ENCODE measurements around the gene TBX1.

DNA sequence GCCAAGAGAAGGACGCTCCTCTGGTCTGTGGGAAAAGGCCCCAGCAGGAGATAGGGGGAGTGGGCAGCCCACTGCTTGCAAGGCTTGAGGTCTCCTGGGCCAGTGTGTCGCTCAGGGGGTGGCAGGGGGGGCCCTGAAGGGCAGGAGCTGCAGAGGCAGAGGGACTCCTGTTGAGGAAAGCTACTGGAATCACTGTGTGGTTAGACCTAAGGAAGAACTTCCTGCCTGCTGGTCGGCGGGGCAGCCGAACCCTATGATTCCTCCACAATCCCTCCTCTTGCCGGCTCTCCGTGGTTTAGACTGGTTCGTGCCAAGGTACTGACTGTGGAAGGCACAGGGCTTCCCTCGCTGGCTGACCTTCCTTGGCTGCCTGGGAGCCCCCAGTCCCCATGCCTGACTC is 31.1 kb upstream of the TBX1 start:
- TF ChIP-seq GATA3 (IDR thresholded peaks at IDR 0.05; ENCODE audit: low read depth, low read length) (no peak), GATA2 (IDR thresholded peaks at IDR 0.05; ENCODE audit: low read depth, low read length) (no peak)
